GM23248 (cell line): ENCODE data around the gene FILIP1.

ENCODE experiments used
- EZH2 ChIP-seq: fragments of 200-600 bp; sonication (generic); IDR thresholded peaks from 2 replicates; pipeline ENCODE4 v1.6.1; 2018; ENCODE audit warnings: antibody characterized with exemption, mild to moderate bottlenecking; ENCODE audit not compliant: insufficient read depth, poor library complexity, severe bottlenecking
- EZH2phosphoT487 ChIP-seq: fragments of 200-600 bp; sonication (generic); IDR thresholded peaks from 2 replicates; pipeline ENCODE4 v1.6.1; 2018; ENCODE audit warnings: antibody characterized with exemption, moderate library complexity, mild to moderate bottlenecking, low read depth; ENCODE audit not compliant: insufficient read depth

- TF ChIP-seq EZH2 (no peak), EZH2phosphoT487 (no peak)
Measured at GRCh38 chr6:75282706-75283105, 210.9 kb downstream of the FILIP1 start.
